GM19351 (cell line): Measurements from ENCODE around the gene CCPG1.

ENCODE experiments used
- ATAC-seq: cut with Tn5 transposase; IDR thresholded peaks from one replicate; pipeline ENCODE4 v1.9.1; 2021; ENCODE audit warnings: mild to moderate bottlenecking, moderate library complexity; ENCODE audit not compliant: unreplicated experiment

CCPG1 gene

DNA sequence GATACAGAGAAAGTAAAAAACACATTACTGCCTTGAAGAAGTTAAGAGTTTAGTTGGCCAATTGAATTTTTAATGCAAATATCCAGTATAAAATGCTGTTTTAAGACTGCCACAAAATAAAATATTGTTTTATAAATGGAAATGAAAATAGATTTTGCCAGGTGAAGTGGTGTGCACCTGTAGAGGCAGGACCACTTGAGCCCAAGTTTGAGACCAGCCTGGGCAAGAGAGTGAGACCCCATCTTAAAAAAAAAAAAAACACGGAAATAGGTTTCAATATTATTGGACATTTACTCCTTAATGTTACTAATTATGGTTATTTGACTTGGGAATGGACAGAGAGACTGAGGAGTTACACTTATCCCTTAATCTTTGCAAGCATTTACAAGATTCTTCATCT is 87.2 kb downstream of the CCPG1 start:
- no peak for ATAC-seq

DNA sequence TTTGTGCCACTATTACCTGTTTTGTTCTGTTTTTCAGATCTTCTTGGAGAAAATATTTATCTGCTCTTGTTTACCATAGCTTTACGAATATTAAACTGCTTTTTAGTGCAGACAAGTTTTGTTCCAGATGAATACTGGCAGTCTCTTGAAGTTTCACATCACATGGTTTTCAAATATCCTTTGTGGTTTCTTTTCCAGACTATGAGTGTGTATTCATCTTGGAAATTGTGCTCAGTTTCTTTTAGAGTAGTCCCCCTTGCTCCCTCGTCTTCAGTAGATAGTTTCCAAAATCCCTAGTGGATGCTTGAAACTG is 88.0 kb downstream of the CCPG1 start:
- no peak for ATAC-seq

DNA sequence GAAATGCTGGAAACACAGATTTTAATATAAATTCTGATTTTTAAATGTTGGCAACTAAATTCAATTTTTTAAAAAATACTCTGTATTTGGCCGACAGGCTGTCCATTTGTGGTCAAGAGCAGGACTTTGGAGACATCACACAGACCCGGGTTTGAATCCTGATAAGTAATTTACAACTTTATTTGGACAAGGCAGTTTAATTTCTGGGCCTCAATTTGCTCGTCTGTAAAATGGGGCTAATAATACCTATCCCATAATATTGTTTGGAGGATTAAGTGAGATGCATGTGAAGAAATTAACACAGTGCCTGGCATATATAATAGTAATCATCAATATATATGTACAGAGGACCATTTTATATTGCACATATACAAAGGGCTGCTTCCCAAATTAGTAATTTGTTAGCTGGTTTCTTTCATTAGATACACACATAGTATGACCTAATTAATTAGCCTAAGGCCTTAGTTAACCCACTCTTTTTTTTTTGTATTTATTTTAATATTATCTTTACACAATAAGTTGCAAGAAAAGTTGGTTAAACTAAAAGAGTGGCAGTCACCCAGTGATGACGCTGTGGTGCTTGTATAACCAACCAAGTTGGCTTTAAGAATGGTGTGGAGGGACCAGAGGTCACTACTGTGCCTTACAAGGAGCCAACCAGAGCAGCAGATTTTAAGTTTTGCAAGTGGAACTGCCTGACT is 88.5 kb downstream of the CCPG1 start:
- peak; percentile 50 for ATAC-seq

DNA sequence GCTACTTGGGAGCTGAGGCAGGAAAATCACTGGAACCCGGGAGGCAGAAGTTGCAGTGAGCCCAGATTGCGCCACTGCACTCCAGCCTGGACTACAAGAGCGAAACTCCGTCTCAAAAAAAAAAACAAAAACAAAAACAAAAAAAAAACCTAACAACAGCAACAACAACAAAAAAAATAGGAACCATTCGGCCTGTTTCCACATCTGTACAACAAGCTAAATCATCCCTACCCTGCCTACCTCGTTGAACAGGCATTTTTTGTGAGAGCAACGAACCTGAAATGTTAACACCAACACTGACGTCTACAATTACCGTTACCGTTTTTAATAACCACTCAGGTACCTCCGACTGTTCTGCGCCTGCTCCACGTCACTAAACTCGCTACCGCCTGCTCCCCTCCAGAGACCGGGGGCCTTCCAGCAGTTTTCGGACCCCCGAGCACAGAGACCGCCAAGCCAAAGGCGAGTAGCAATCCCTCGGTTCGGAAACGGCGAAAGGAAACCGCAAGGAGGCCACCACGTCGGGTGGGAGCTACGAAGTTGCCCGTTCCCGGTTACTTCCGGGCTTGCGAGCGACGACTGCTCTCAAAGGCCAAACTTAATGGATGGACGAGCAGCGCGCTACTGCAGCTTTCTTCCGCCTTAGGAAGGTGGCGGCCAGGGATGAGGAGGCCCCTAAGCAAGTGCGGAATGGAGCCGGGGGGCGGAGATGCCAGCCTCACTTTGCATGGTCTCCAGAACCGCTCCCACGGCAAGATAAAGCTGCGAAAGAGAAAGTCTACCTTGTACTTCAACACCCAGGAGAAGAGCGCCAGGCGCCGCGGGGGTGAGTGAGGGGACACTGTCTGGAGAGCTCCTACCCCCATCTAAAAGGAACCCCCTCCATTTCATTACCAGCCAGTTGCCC is 89.3 kb downstream of the CCPG1 start, which contains the start of the genes PIGB and PIGBOS1:
PIGB (plus strand) TSS at position 635 of the 907 bp plus-strand sequence; CDS start at position 664, 29 bp downstream.
PIGBOS1 (minus strand) TSS at position 536 of the 907 bp plus-strand sequence. CDS start 1,331 bp downstream, outside the sequence.
- ATAC-seq: peak; percentile 82
